K562 (cell line): ENCODE results near the gene GLMP. TPM values are rescaled to one million over a fixed set of nuclear protein-coding genes. Genes with fewer than 3 reads are reported as not detected.

Experiments used
- ARID2 ChIP-seq: fragments of 450-650 bp; IDR thresholded peaks from 2 replicates; pipeline ENCODE4 v1.6.1; 2017; ENCODE audit warnings: antibody characterized with exemption, mild to moderate bottlenecking
- ASH1L ChIP-seq: fragments of 450-650 bp; IDR thresholded peaks from 2 replicates; pipeline ENCODE4 v1.6.1; 2018; ENCODE audit warnings: borderline replicate concordance, mild to moderate bottlenecking, low read depth; ENCODE audit not compliant: partially characterized antibody
- EGR1 ChIP-seq: fragments of 450-650 bp; conservative IDR thresholded peaks from 2 replicates; pipeline ENCODE4 v1.6.1; 2017; ENCODE audit warnings: mild to moderate bottlenecking
- GATAD2A ChIP-seq: fragments of 450-650 bp; IDR thresholded peaks from 2 replicates; pipeline ENCODE4 v1.6.1; 2017
- IRF2 ChIP-seq: sonication (generic); formaldehyde crosslinking; IDR thresholded peaks from 2 replicates; pipeline ENCODE4 v1.8.1; 2022; ENCODE audit warnings: mild to moderate bottlenecking, missing genetic modification reagents
- MYC ChIP-seq, 2 experiments: fragments of 250-450 bp in 1 of 2; sonication (Bioruptor Pico) in 1 of 2; IDR thresholded peaks; 2 replicates each; pipeline versions ENCODE4 v1.5.1 to v1.6.1; 2012 to 2021; ENCODE audit warnings: low read depth in 2 of 2, borderline replicate concordance in 1 of 2, improper control_type of control experiment in 1 of 2, low read length in 1 of 2, mild to moderate bottlenecking in 1 of 2, moderate library complexity in 1 of 2
- NFE2L1 ChIP-seq: fragments of 450-650 bp; IDR thresholded peaks from 2 replicates; pipeline ENCODE4 v1.6.1; 2016; ENCODE audit warnings: missing genetic modification characterization, low read depth, mild to moderate bottlenecking, missing compliant biosample characterization, moderate library complexity, borderline replicate concordance
- RBM14 ChIP-seq: fragments of 200-400 bp; formaldehyde crosslinking; IDR thresholded peaks from 2 replicates; pipeline ENCODE4 v1.6.1; 2018; ENCODE audit warnings: low read depth, mild to moderate bottlenecking, low read length, moderate library complexity, borderline replicate concordance; ENCODE audit not compliant: insufficient read depth
- REST ChIP-seq, 2 experiments: fragments of 450-650 bp; formaldehyde crosslinking in 1 of 2; IDR thresholded peaks; 2 replicates each; pipeline versions ENCODE4 v1.4.0 to v1.6.1; 2014 to 2020; ENCODE audit warnings: mild to moderate bottlenecking in 2 of 2, borderline replicate concordance in 1 of 2, low read depth in 1 of 2
- SMARCA5 ChIP-seq: fragments of 450-650 bp; IDR thresholded peaks from 2 replicates; pipeline ENCODE4 v1.6.1; 2016
- TCF7L2 ChIP-seq: fragments of 150-350 bp; IDR thresholded peaks from 2 replicates; pipeline ENCODE4 v1.6.1; 2016; ENCODE audit warnings: low read depth, mild to moderate bottlenecking, low read length, moderate library complexity
- TEAD1 ChIP-seq, 2 experiments: fragments of 450-650 bp in 1 of 2; sonication (generic) in 1 of 2; formaldehyde crosslinking; IDR thresholded peaks; 2 replicates each; pipeline versions ENCODE4 v1.4.0 to v1.8.0; 2020 to 2022; ENCODE audit warnings: mild to moderate bottlenecking in 2 of 2, missing genetic modification reagents in 1 of 2
- ZNF239 ChIP-seq: fragments of 250-450 bp; sonication (Bioruptor Pico); IDR thresholded peaks from 2 replicates; pipeline ENCODE4 v1.4.0; 2020; ENCODE audit warnings: mild to moderate bottlenecking
- ZNF830 ChIP-seq: fragments of 250-450 bp; sonication (Bioruptor Pico); IDR thresholded peaks from 2 replicates; pipeline ENCODE4 v1.5.0; 2021; ENCODE audit warnings: mild to moderate bottlenecking
- polyA plus RNA-seq, 8 experiments: library from polyadenylated mRNA; depleted of rRNA in 4 of 8; stranded (reverse) in 5 of 8; unstranded in 3 of 8; fragments of >200 nt; fragmentation: Nextera tagmentation in 2 of 8; fragmentation: Illumina TruSeq in 1 of 8; extraction: Ambion mirVana in 2 of 8; extraction: Trizol in 1 of 8; gene quantifications; 2 replicates each; pipeline versions ENCODE4 v1.2.1 to v1.2.3, GENCODE V29; 2011 to 2014; ENCODE audit warnings: inconsistent platforms in 1 of 8, missing spikeins in 1 of 8
- total RNA-seq, 7 experiments: library from RNA; depleted of rRNA in 6 of 7; stranded (reverse); fragments of >200 nt in 6 of 7; fragmentation: Illumina TruSeq in 2 of 7; extraction: Trizol in 2 of 7; gene quantifications; 2 replicates each; pipeline versions ENCODE4 v1.2.1 to v1.2.3, GENCODE V29; 2011 to 2021; ENCODE audit warnings: low replicate concordance in 1 of 7
- TF ChIP-seq, protein P1 (sequence below): fragments of 450-650 bp; formaldehyde crosslinking; IDR thresholded peaks from 2 replicates; pipeline ENCODE4 v1.4.0; 2022; ENCODE audit warnings: mild to moderate bottlenecking, moderate library complexity
- TF ChIP-seq, protein P2 (sequence below): sonication (generic); formaldehyde crosslinking; IDR thresholded peaks from 2 replicates; pipeline ENCODE4 v1.8.1; 2023; ENCODE audit warnings: mild to moderate bottlenecking, missing genetic modification reagents

The GLMP gene
- total and polyA plus RNA-seq, 9 of the 15 experiments (the other 6 are each of a cell fraction or from before 2014, with no cell fraction given): 8.3 to 28.2 (median 22.4) TPM

DNA sequence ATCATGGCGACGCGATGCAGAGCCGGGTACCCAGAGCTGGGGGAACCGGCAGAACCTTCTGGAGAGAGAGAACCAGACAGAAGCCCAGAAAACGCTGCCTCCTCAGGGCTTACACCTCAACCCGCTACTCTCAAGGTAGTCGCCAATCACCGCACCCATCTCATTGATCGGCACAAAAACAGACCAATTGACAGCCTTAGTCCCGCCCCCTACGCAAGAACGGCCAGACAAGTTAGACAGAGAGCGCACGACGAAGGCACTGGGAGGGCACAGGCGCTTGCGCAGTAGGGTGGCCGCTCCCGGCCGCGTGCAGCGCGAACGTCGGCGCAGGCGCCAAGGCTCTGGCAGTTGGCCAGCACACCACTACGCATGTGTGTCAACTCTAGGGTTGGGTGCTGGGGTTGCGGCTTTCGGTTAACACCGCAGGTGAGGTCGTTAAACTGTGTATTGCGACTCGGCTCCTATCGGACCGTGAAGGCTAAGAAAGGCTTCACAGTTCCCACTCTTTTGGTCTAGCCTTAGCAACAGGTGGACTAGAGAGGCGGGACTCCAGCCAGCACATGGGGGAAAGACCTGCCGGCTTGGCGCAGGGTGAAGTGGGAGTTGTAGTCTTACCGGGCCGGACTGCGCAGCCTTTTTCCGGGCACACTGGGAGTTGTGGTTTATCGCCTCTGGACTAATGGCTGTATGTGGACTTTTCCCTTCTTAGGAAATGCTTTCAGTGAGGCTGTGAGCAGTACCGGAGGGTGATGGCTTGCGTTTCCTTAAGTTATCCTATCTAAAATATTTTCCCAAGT lies 42.9 kb upstream of the GLMP start, which contains the start of the genes CCT3 and TSACC (continued):
- TF ChIP-seq REST (IDR thresholded peaks at IDR 0.05; ENCODE audit: borderline replicate concordance) (no peak), REST (CRISPR knock-in tag; IDR thresholded peaks at IDR 0.05; ENCODE audit: low read depth) (no peak), GATAD2A (no peak), TEAD1 (CRISPR knock-in tag; IDR thresholded peaks at IDR 0.05) (peak in 1 of 2 experiments; percentile 28; a peak in 1 of 4 replicates), ZNF239 (CRISPR knock-in tag) (no peak; the same call in 1 of the 2 replicates), NFE2L1 (tag) (no peak), TCF7L2 (no peak), SMARCA5 (no peak), ASH1L (peak; percentile 94), IRF2 (CRISPR knock-in tag) (no peak), MYC (IDR thresholded peaks at IDR 0.05; ENCODE audit: low read depth, low read length) (peak; percentile 98), MYC (CRISPR knock-in tag; IDR thresholded peaks at IDR 0.05; ENCODE audit: borderline replicate concordance, low read depth) (no peak; the same call in 1 of the 2 replicates), ZNF830 (CRISPR knock-in tag) (no peak), ARID2 (no peak), EGR1 (no peak), RBM14 (no peak)
- TF ChIP-seq, protein P1, sequence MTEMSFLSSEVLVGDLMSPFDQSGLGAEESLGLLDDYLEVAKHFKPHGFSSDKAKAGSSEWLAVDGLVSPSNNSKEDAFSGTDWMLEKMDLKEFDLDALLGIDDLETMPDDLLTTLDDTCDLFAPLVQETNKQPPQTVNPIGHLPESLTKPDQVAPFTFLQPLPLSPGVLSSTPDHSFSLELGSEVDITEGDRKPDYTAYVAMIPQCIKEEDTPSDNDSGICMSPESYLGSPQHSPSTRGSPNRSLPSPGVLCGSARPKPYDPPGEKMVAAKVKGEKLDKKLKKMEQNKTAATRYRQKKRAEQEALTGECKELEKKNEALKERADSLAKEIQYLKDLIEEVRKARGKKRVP (CRISPR knock-in tag): no peak
- TF ChIP-seq, protein P2, sequence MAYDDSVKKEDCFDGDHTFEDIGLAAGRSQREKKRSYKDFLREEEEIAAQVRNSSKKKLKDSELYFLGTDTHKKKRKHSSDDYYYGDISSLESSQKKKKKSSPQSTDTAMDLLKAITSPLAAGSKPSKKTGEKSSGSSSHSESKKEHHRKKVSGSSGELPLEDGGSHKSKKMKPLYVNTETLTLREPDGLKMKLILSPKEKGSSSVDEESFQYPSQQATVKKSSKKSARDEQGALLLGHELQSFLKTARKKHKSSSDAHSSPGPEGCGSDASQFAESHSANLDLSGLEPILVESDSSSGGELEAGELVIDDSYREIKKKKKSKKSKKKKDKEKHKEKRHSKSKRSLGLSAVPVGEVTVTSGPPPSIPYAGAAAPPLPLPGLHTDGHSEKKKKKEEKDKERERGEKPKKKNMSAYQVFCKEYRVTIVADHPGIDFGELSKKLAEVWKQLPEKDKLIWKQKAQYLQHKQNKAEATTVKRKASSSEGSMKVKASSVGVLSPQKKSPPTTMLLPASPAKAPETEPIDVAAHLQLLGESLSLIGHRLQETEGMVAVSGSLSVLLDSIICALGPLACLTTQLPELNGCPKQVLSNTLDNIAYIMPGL (CRISPR knock-in tag): 0 out of 2 replicates have a peak, but pooled peaks have one; percentile 69
